HEK293 (cell line): ENCODE measurements around the gene VSIR.

Experiments
- CTCF ChIA-PET: fragments of 350-600 bp; formaldehyde crosslinking; extraction: SDS; loops from one replicate; lab custom pipeline; 2021; ENCODE audit warnings: antibody characterized with exemption; lab: Yijun Ruan, JAX
- POLR2A ChIA-PET: fragments of 300-600 bp; formaldehyde crosslinking; extraction: SDS; loops from one replicate; lab custom pipeline; 2020; ENCODE audit warnings: antibody characterized with exemption, inconsistent platforms; lab: Yijun Ruan, JAX
- H3K27ac ChIP-seq: fragments of 200-500 bp; sonication (Bioruptor generic); 2 replicates; pipeline ENCODE4 v1.5.1; 2014; ENCODE audit warnings: low read depth, low read length, control low read depth, inconsistent platforms; ENCODE audit errors: extremely low read depth
- H3K36me3 ChIP-seq, 2 experiments: fragments of 200-500 bp in 1 of 2; sonication (Bioruptor generic) in 1 of 2; 1 replicate in 1 of 2; 2 replicates in 1 of 2; pipeline ENCODE4 v1.5.1; 2014 to 2017; ENCODE audit warnings: inconsistent platforms in 2 of 2, low read length in 2 of 2; ENCODE audit not compliant: control insufficient read depth in 2 of 2, insufficient read depth in 1 of 2
- H3K4me1 ChIP-seq: fragments of 200-500 bp; sonication (Bioruptor generic); 2 replicates; pipeline ENCODE4 v1.5.1; 2014; ENCODE audit warnings: mild to moderate bottlenecking, low read length, inconsistent platforms; ENCODE audit not compliant: control insufficient read depth, insufficient read depth
- H3K4me3 ChIP-seq: 2 replicates; pipeline ENCODE4 v1.5.1; 2011; ENCODE audit warnings: low read depth, mild to moderate bottlenecking, control low read depth, low read length, moderate library complexity
- H3K9me3 ChIP-seq: fragments of 200-500 bp; sonication (Bioruptor generic); 2 replicates; pipeline ENCODE4 v1.5.1; 2014; ENCODE audit warnings: low read depth, low read length, inconsistent platforms; ENCODE audit not compliant: control insufficient read depth, insufficient read depth
- HIC1 ChIP-seq: fragments of 450-650 bp; formaldehyde crosslinking; IDR thresholded peaks from 2 replicates; pipeline ENCODE4 v1.5.1; 2016; ENCODE audit warnings: missing biosample characterization, missing genetic modification characterization
- KLF1 ChIP-seq: fragments of 450-650 bp; formaldehyde crosslinking; IDR thresholded peaks from 2 replicates; pipeline ENCODE4 v1.5.1; 2016; ENCODE audit warnings: missing biosample characterization, missing genetic modification characterization
- KLF10 ChIP-seq: fragments of 450-650 bp; IDR thresholded peaks from 2 replicates; pipeline ENCODE4 v1.5.1; 2018; ENCODE audit warnings: missing biosample characterization, mild to moderate bottlenecking, missing genetic modification characterization
- KLF16 ChIP-seq: fragments of 450-650 bp; formaldehyde crosslinking; IDR thresholded peaks from 2 replicates; pipeline ENCODE4 v1.5.1; 2017; ENCODE audit warnings: missing biosample characterization, missing genetic modification characterization
- SP7 ChIP-seq: fragments of 450-650 bp; formaldehyde crosslinking; IDR thresholded peaks from 2 replicates; pipeline ENCODE4 v1.5.1; 2016; ENCODE audit warnings: missing biosample characterization, missing genetic modification characterization
- ZBTB49 ChIP-seq: fragments of 450-650 bp; formaldehyde crosslinking; IDR thresholded peaks from 2 replicates; pipeline ENCODE4 v1.5.1; 2016; ENCODE audit warnings: missing biosample characterization, missing genetic modification characterization, low read depth
- ZFP3 ChIP-seq: fragments of 450-650 bp; formaldehyde crosslinking; IDR thresholded peaks from 2 replicates; pipeline ENCODE4 v1.5.1; 2016; ENCODE audit warnings: low read depth, missing biosample characterization, missing genetic modification characterization
- ZNF146 ChIP-seq: fragments of 450-650 bp; formaldehyde crosslinking; IDR thresholded peaks from 2 replicates; pipeline ENCODE4 v1.5.1; 2016; ENCODE audit warnings: missing biosample characterization, missing genetic modification characterization
- ZNF26 ChIP-seq: fragments of 450-650 bp; formaldehyde crosslinking; IDR thresholded peaks from 2 replicates; pipeline ENCODE4 v1.5.1; 2016; ENCODE audit warnings: missing biosample characterization, missing genetic modification characterization
- ZNF311 ChIP-seq: fragments of 450-650 bp; formaldehyde crosslinking; IDR thresholded peaks from 2 replicates; pipeline ENCODE4 v1.5.1; 2017; ENCODE audit warnings: missing biosample characterization, missing genetic modification characterization, borderline replicate concordance
- ZNF341 ChIP-seq: fragments of 450-650 bp; formaldehyde crosslinking; IDR thresholded peaks from 2 replicates; pipeline ENCODE4; 2016; ENCODE audit warnings: low read depth, missing biosample characterization, missing genetic modification characterization
- ZNF473 ChIP-seq: fragments of 450-650 bp; formaldehyde crosslinking; IDR thresholded peaks from 2 replicates; pipeline ENCODE4 v1.5.1; 2017; ENCODE audit warnings: missing biosample characterization, missing genetic modification characterization
- ZNF513 ChIP-seq: fragments of 450-650 bp; IDR thresholded peaks from 2 replicates; pipeline ENCODE4 v1.5.1; 2018; ENCODE audit warnings: missing biosample characterization, missing genetic modification characterization
- ZNF544 ChIP-seq: fragments of 450-650 bp; formaldehyde crosslinking; IDR thresholded peaks from 2 replicates; pipeline ENCODE4 v1.5.0; 2017; ENCODE audit warnings: missing biosample characterization, missing genetic modification characterization
- ZNF580 ChIP-seq: fragments of 450-650 bp; formaldehyde crosslinking; IDR thresholded peaks from 2 replicates; pipeline ENCODE4 v1.5.1; 2016; ENCODE audit warnings: missing biosample characterization, missing genetic modification characterization
- ZNF658 ChIP-seq: fragments of 450-650 bp; formaldehyde crosslinking; IDR thresholded peaks from 2 replicates; pipeline ENCODE4; 2016; ENCODE audit warnings: missing biosample characterization, missing genetic modification characterization
- ZNF701 ChIP-seq: fragments of 450-650 bp; formaldehyde crosslinking; IDR thresholded peaks from 2 replicates; pipeline ENCODE4 v1.5.1; 2016; ENCODE audit warnings: missing biosample characterization, missing genetic modification characterization
- ZNF768 ChIP-seq: fragments of 450-650 bp; formaldehyde crosslinking; IDR thresholded peaks from 2 replicates; pipeline ENCODE4 v1.5.1; 2018; ENCODE audit warnings: missing biosample characterization, mild to moderate bottlenecking, missing genetic modification characterization
- ZNF777 ChIP-seq: fragments of 450-650 bp; formaldehyde crosslinking; IDR thresholded peaks from 2 replicates; pipeline ENCODE4 v1.5.1; 2017; ENCODE audit warnings: missing biosample characterization, missing genetic modification characterization, borderline replicate concordance
- ZNF837 ChIP-seq: fragments of 450-650 bp; formaldehyde crosslinking; IDR thresholded peaks from 2 replicates; pipeline ENCODE4 v1.5.1; 2016; ENCODE audit warnings: missing biosample characterization, missing genetic modification characterization
- ZSCAN23 ChIP-seq: fragments of 450-650 bp; formaldehyde crosslinking; IDR thresholded peaks from 2 replicates; pipeline ENCODE4 v1.5.1; 2016; ENCODE audit warnings: missing biosample characterization, missing genetic modification characterization
- ZSCAN5A ChIP-seq: fragments of 450-650 bp; formaldehyde crosslinking; IDR thresholded peaks from 2 replicates; pipeline ENCODE4 v1.5.1; 2016; ENCODE audit warnings: missing biosample characterization, missing genetic modification characterization

The VSIR gene

GRCh38 chr10:71752391-71753090 is 20.8 kb downstream of the VSIR start:
- POLR2A ChIA-PET = interaction anchor here (0.6 kb wide), 1 partner anchor 434 kb away, joined by 3 read pairs; the partner anchor contains the start of gene SLC29A3
- Histone ChIP-seq H3K9me3 (no peaks in the 10 kb centered on the region), H3K27ac (no peak overlapping the region), H3K4me1 (no peaks in the 10 kb centered on the region), H3K36me3 (no peaks in the 10 kb centered on the region), H3K4me3 (no peak overlapping the region)
- TF ChIP-seq KLF16 (tag by site-specific recombination) (no peak), ZNF513 (tag by site-specific recombination) (no peak), ZBTB49 (tag by site-specific recombination) (no peak), ZNF341 (tag by site-specific recombination) (peak; percentile 40), ZSCAN5A (tag by site-specific recombination) (no peak), ZSCAN23 (no peak)
- CTCF ChIA-PET = interaction anchor here (1.4 kb wide), 1 partner anchor 20 kb away, joined by 8 read pairs; the partner anchor contains the start of gene VSIR

- CTCF ChIA-PET = interaction anchor here (1.4 kb wide), 1 partner anchor 21 kb away, joined by 8 read pairs; the partner anchor contains the start of gene VSIR
- Histone ChIP-seq H3K27ac (no peak overlapping the region), H3K9me3 (no peaks in the 10 kb centered on the region), H3K4me1 (no peaks in the 10 kb centered on the region), H3K4me3 (no peak overlapping the region), H3K36me3 (no peaks in the 10 kb centered on the region)
- POLR2A ChIA-PET = no interaction called here
- TF ChIP-seq SP7 (tag by site-specific recombination) (no peak), ZNF473 (tag by site-specific recombination) (no peak), ZNF837 (no peak), HIC1 (tag by site-specific recombination) (no peak), KLF1 (tag by site-specific recombination) (no peak), ZNF544 (tag by site-specific recombination) (no peak), ZNF311 (tag by site-specific recombination) (no peak), ZNF777 (no peak), ZNF658 (tag by site-specific recombination) (no peak), ZSCAN5A (tag by site-specific recombination) (no peak), ZNF146 (tag by site-specific recombination) (no peak), ZNF580 (tag by site-specific recombination) (no peak), ZNF768 (no peak), ZNF701 (tag by site-specific recombination) (no peak), ZNF26 (tag by site-specific recombination) (no peak), KLF10 (tag by site-specific recombination) (no peak), ZFP3 (tag by site-specific recombination) (no peak)
Measured at GRCh38 chr10:71751515-71752224, 21.6 kb downstream of the VSIR start.
